Measurements from ENCODE around the gene PTPRG. TPM values are rescaled to one million over a fixed set of nuclear protein-coding genes. Genes with fewer than 3 reads are reported as not detected.

PTPRG gene
- total RNA-seq, 1 experiment from 2014 or later = 69.3 TPM

DNA sequence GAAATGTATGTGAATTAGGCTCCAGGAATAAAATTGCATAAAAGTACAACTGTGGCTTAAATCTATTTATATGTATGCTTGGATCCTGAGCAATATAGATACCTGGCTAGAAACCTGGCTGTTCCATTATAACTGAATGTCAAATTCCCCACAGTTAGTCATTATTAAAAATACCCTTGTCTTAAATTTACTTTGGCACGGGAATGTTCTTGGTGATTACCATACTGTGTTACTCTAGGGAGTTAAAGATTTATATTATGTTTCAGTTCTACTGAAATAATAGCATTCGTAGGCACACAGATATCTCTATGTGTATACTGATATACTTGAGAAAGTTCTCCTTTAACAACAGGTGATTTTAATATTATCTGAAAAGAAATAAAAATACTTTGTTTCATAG lies 394.1 kb downstream of the PTPRG start:
- no peaks in the 10 kb centered on the region for H3K27me3 Mint-ChIP-seq (ENCODE audit: low read depth)
- no peak for DNase-seq
- Histone ChIP-seq H2BK15ac (ENCODE audit: low read depth, low read length) (no peak overlapping the region), H3K27me3 (ENCODE audit: insufficient read depth, low read length) (no peaks in the 10 kb centered on the region), H2BK12ac (ENCODE audit: insufficient read length, low read depth, low read length) (no peak overlapping the region), H3K23ac (ENCODE audit: insufficient read length, low read depth, low read length) (no peak overlapping the region), H3K27ac (ENCODE audit: insufficient read length, low read depth, low read length) (no peak overlapping the region), H2AK5ac (ENCODE audit: insufficient read length, low read length) (no peak overlapping the region), H3K79me2 (ENCODE audit: insufficient read depth, low read length) (peaks cover 10% of the 10 kb centered on the region; the same call in 1 of the 2 replicates), H4K20me1 (ENCODE audit: control insufficient read depth, insufficient read depth, insufficient read length) (no peaks in the 10 kb centered on the region), H4K91ac (ENCODE audit: insufficient read length, low read depth, low read length) (no peak overlapping the region), H3K18ac (ENCODE audit: insufficient read length, low read depth, low read length) (no peak overlapping the region), H2BK20ac (ENCODE audit: low read depth, low read length, poor library complexity, severe bottlenecking) (no peak overlapping the region), H3K14ac (ENCODE audit: insufficient read depth, low read length) (no peak overlapping the region), H3K4me2 (ENCODE audit: insufficient read depth, insufficient read length, low read length) (no peak overlapping the region), H3K9me3 (ENCODE audit: control insufficient read depth, low read depth, low read length) (no peaks in the 10 kb centered on the region), H3T11ph (ENCODE audit: low read length) (no peak overlapping the region), H2BK5ac (ENCODE audit: insufficient read length, low read length) (no peak overlapping the region), H3K23me2 (ENCODE audit: insufficient read length, low read depth, low read length, poor library complexity, severe bottlenecking) (no peaks in the 10 kb centered on the region), H3K79me1 (ENCODE audit: insufficient read depth, low read depth, low read length, poor library complexity, severe bottlenecking) (no peaks in the 10 kb centered on the region), H3K4ac (ENCODE audit: low read depth, low read length) (no peak overlapping the region), H2AFZ (ENCODE audit: low read length) (no peak overlapping the region), H4K5ac (ENCODE audit: insufficient read length, low read depth, low read length) (no peak overlapping the region), H3K56ac (ENCODE audit: insufficient read length, low read depth, low read length) (no peak overlapping the region), H2BK120ac (ENCODE audit: low read depth, low read length, poor library complexity, severe bottlenecking) (no peak overlapping the region), H4K8ac (replicated peaks; ENCODE audit: insufficient read length, low read depth, low read length) (no peak overlapping the region), H3K4me1 (ENCODE audit: insufficient read depth, low read length) (peaks cover 17% of the 10 kb centered on the region; the same call in 1 of the 2 replicates), H3K9ac (ENCODE audit: extremely low read depth, insufficient read length, low read length) (no peak overlapping the region)
- no peaks in the 10 kb centered on the region for H3K9me3 Mint-ChIP-seq
- H3K4me3 Mint-ChIP-seq = no peak overlapping the region
- peaks cover 35 to 47% of the 10 kb centered on the region in 2 experiments for H3K4me1 Mint-ChIP-seq
- TF ChIP-seq CTCF (conservative IDR thresholded peaks at IDR 0.05) = no peak
- H3K36me3 Mint-ChIP-seq (ENCODE audit: insufficient read depth in 1 of 3, low read depth in 3 of 3) = no peaks in the 10 kb centered on the region; a peak in 1 of 7 replicates
- WGBS (ENCODE audit: extremely low coverage, insufficient read length, low lambda C conversion rate) = no CpG with 5 or more reads among the region's 2 CpGs
- H3K27ac Mint-ChIP-seq = no peak overlapping the region
